ENCODE results near the gene PAK6.

PAK6 gene

DNA sequence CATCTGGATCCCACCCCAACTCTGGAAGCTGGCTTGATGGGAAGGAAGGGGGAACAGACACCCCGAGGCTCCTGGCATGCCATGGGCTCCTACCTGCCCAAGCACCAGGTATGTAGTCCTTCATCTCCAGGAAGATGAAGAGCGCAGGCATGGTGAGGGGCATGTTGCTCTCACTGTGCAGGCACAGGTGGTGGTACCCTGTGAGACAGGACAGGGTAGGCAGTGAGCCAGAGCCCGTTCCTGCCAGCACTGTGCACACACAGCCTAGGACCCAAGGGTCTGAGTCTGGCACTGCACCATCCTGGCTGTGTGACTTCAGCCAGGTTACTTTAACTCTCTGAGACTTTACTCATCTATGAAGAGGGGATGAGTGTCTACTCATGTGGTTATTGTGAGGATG lies 53.4 kb downstream of the PAK6 start:
- DNase-seq (ENCODE audit: low read depth in 2 of 2), result no peak

DNA sequence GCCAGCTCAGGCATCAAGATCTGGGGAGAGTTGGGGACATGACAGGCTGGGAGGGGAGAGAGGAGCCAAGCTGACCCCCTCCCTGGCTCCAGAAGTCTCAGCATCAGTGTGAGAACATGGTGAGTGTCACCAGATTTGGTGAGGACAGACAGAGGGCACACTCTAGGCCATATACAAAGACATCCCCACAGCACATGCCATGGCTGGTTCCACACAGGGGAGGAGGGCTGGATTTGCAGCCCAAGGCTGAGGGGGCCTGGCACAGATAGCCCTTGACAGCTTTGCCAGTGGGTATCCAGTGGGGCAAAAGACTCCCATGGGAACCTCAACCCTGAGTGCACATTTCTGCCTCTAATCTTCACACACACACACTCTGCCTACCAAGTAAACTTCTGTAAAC lies 54.1 kb downstream of the PAK6 start:
- DNase-seq (ENCODE audit: low read depth in 2 of 2), result no peak

DNA sequence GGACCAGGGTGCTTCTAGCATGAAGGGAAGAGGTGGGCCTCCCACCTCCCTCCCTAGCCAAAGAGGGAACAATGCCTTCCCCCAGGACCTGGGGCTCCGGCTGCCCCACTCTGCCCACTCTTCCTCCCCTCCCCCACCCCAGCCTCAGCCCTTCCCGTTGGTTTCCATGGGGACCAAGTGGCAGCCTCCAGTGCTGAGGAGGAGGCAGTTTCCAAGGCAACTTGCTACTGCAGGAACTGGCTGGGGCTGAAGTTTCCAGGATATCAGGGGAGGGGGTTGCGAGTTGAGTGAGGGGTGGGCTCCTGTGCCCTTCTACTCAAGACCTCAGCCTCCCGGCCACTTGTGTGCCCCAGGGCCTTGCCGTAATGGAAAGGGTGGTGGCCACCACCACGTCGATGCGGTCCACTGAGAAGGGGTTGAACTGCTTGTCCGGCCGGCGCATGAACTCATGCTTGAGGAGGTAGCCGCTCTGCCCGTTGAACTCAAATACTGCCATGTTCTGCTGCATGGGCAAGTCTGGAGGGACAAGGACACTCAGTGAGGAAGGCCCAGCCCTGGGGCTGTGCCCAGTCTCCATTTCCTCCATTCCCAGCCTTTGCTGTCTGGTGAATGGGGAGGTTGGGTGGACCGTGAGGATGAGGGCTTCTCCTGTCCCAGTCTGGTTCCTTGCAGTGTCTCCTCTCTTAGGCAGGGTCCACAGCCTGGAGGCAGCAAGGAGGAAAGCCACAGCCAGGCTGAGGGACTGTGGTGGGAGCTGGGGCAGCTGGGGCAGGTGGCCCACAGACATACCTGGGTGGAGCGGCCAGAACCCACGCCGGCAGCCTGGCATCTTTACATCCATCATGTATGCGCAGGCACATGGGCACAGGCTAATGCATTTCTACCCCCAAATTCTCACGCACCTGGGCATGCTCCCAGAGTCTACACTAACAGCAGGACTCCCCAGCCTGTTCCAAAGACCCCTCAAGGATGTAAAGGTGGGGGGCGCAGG lies 55.3 kb downstream of the PAK6 start:
- DNase-seq (ENCODE audit: low read depth in 2 of 2), result no peak

DNA sequence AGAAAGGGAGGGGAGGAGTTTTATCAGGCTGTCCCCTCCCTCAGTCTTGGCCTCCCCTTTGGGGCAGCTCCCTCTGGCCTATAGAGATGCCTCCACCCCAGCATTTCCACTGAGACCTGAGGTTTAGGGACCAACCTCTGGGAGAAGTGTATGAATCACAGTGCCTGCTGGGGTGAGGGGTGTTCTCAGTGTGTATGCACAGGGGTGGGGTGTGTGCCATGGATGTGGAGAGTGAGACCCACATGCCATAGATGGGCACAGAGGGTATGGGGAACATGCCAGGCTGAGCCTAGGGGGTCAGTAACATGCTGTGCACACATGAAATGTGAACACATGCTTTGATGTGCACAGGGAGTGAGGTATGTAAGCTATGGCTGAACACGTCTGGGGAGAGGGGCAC lies 56.4 kb downstream of the PAK6 start:
- DNase-seq (ENCODE audit: low read depth in 2 of 2), result no peak

DNA sequence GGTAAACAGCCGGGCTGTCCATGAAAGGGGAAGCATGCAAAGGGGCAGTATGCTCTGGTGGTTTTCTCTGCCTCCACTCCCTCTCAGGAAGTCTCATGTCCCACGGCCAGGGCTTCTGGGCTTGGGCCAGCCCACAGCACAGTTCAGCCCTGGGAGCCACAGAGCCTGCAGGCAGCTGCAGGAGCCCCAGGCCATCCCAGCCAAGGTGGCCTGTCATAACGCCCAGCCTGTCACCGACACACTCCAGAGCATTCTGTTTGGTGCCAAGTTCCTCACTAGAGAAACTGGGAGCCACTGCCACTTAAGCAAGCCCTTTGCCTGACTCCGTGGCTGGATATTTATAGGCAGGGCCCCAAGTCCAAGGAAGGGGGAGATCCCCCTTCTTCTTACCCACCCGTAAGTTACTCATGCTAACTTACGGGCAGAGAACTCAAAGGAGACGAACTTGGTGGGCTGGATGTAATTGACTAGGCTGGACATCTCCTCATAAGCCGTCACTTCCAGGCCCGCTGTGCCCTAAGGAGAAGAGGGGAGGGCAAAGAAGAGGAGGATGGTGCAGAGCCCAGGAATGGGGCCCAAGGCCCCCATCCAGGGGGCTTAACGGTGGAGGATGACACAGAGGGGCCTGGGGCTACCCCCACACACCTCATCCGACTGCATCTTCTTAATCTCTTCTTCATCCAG lies 57.2 kb downstream of the PAK6 start:
- no peak for DNase-seq (ENCODE audit: low read depth in 2 of 2)

DNA sequence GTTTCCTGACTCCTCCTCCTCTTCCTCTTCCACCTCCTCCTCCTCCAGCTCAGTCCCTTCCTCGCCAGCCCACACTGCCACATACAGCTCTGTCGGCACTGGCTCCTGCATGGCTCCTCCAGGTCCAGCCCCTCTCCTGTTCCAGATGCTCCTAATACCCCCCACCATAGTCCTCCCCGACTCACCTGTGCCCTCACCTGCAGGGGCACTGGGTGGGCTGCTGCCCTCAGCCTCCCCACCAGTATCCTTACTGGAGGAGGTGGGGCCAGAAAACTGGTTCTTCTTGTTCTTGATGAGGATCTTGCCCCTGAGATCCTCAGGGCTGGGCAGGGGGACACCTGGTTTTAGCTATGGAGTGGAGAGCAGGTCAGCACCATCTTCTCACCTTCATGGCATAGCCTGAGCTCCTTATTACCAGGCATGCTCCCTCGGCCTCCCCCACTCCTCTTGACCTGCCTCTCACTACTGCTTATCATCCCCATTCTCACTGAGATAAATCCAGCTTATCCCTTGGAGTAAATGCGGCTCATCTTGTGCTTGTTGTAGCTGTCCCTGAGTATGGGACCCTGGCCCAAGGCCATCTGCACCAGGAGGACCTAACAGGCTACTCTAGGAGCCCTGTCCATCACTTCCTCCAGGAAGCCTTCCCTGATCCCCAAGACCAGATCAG lies 57.8 kb downstream of the PAK6 start:
- no peak for DNase-seq (ENCODE audit: low read depth in 2 of 2)

DNA sequence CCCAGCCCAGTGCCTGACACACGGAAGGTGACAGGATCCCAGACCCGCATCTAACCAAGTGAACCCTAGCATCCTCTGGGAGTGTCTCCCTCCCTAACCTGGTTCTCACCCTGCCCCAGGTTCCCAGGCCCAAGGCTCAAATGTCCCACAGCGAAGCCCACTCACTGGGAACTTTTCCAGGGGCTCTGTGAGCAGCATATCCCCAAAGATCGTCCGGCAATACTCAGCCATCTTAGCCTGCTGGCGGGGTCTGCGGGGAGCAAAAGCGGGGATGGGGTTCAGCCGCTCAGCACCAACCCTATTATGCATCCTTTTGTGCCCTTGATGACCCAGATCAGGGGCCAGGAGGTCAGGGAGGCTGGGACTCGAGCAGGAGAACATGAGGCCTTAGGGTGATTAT lies 58.5 kb downstream of the PAK6 start:
- DNase-seq (ENCODE audit: low read depth in 2 of 2), result no peak

DNA sequence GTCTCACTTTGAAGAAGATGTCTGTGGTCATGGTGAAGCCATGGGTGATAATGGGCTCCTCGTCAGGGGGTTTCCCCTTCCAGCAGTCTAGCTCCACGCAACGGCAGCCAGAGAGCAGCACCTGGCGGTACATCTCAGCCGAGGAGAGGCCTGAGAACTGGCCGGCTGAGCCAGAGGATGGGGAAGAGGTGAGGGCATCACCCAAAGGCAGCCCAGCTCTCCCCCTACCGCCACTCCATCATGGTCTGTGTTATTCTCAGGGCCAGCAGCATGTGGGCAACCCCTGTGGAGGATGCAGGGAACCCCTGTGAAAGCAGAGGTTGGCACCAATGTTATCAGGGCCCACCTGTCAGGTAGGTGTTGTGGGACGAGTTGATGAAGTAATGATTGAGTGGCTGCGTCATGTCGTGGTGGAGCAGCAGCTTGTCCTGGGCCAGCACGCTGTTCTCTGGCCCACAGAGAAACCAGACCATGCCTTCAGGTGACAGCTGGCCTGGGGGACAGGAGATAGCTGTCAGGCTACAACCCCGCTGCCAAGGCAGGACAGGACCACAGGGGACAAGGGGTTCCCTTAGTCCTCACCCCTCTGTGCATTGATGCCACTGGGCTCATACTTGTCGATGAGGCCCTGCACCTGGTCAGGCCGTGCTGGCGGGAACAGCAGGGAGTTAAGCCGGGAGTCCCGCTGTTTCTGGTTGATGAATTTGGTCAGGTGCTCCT lies 59.5 kb downstream of the PAK6 start:
- DNase-seq (ENCODE audit: low read depth in 2 of 2), result no peak

DNA sequence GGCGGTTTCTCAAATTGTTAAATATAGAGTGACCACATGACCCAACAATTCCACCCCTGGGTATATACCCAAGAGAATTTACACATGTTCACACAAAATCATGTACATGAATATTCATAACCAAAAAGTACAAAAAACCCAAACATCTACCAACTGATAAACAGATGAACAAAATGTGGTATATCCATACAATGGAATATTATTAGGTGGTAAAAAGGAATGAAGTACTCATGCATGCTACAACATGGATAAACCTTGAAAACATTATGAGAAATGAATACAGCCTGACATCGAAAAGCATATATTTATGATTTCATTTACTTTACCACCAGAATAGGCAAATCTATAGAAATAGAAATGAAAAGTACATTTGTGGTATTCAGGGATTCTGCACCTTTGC lies 61.5 kb downstream of the PAK6 start:
- DNase-seq (ENCODE audit: low read depth in 2 of 2), result no peak

DNA sequence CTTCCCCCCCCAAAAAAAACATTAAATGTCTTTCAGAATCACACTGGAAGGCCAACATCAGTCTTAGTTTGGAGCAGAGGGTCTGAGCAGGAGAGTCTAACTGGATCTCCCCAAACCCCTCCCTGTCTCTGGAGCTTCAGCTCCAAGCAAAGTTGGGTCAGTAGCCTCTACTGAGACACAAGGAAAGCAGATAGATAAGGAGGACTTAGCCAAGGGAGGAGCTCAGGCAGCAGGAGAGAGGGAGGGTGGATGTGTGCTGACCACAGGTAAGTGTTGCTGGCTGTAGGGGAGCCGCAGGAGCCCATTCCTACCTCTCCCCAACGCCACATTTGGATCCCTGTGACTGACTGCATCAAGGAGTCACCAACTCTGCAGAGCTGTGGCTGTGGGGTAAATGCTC lies 61.9 kb downstream of the PAK6 start:
- no peak for DNase-seq (ENCODE audit: low read depth in 2 of 2)

DNA sequence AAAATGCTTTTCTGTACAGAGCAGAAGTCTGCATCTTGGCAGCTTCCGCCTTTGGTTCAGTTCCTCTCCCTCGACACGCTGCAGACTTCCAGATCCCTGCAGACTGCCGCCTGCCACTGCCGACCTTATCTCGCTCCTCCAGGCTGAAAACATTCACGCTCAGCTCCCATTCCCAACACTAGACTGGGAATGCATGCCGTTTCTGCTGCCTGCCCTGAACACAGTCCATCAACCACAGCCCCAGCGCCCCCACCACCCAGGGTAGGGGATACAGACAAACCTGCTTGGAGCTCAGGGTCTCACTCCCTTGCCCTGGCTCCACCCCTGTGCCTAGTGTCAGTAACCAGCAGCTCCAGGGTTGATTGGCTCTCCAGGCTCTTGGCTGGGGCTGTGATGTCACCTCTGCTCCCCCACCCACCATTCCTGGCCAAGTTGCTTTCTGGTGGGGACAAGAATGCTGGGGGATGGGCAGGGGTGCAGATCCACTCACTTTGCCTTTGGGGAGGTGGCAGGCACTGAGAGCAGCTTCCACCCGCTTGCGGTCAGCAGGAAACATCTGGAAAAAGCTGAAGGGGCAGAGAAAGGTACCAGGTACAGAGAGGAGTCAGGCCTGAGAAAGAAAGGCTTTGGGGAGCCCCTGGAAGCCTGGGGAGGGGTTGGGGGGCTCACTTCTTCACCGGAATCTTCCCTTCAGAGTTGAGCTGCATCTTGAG lies 62.8 kb downstream of the PAK6 start:
- no peak for DNase-seq (ENCODE audit: low read depth in 2 of 2)

DNA sequence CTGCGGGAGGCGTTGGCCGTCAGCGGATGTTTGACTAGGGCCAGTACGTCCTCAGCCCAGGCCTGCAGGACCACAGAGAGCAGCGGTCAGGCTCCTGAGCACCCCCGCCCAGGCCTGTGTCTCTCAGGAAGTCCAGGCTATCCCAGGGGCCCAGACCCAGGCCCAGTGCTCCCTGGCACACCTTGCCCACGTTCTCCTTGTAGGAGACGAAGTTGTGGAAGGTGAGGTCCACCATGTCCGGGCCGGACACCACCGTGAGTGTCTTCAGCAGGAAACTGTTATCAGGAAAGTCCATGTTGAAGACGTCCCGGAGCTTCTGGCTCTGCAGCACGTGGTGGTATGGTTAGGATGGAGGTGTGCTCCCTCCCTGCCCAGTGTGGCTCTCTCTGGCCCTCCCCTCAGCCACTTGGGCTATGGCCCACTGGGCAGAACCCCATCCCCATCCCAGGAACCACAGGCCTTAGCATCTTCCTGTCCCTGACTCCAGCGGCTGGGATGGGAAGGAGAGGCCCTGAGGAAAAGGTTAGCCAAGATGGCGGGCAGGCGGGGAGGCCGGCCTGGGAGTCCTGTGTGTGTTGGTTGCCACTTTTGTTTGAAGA lies 63.5 kb downstream of the PAK6 start:
- DNase-seq (ENCODE audit: low read depth in 2 of 2), result no peak

DNA sequence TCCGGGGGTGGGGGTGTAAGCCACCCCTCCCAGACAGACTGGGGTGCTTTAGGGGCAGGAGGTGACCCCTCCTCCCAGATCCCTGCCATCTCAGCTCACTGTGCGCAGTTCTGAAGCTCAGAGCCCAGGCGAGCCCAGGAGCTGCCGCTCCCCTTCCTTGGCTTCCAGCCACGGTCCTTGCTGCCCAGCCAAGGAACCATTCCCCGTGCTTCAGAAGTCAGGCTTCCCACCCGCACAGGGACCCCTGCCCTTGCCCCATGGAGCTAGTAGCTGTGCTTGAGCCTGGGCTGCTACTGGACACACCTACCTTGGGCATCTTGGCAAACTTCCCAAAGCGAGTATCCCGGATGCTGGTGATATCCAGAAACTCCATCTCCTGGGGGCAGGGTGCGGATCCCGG lies 64.1 kb downstream of the PAK6 start:
- DNase-seq (ENCODE audit: low read depth in 2 of 2), result no peak

DNA sequence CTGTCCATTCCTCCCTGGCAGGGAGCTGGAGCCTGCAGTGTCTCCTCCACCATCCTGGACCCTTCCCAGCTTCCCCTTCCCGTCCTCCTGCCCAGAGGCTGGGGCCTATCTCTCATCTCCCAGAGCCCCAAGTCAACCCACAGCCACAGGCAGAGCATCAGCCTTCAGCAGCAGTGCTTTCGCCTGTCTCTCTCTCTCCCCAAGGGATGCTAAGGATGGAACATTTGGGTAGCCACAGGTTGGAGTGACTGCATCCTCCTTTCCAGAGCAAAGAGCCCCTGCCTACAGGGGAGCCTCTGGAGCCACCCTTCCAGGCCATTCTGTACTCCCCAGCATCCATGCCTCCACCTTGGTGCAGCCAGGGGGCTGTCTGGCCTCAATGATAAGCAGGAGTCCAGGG lies 64.7 kb downstream of the PAK6 start:
- DNase-seq (ENCODE audit: low read depth in 2 of 2), result no peak

DNA sequence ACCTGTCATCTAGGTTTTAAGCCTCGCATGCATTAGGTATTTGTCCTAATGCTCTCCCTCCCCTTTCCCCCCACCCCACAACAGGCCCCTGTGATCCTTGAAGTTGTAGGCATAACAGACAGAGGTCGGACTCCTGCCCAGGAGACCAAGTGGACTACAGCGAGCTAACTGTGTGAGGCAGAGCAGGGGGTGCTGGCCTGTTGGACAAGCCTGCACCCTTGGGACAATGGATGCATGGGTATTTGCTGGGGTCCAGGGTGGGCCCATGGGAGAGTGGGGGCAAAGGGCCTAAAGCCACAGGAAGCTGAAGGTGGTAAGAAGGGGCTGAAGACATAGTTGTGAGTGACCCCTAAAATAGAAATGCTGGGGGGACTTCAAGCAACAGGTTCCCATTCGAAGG lies 66.4 kb downstream of the PAK6 start:
- no peak for DNase-seq (ENCODE audit: low read depth in 2 of 2)

DNA sequence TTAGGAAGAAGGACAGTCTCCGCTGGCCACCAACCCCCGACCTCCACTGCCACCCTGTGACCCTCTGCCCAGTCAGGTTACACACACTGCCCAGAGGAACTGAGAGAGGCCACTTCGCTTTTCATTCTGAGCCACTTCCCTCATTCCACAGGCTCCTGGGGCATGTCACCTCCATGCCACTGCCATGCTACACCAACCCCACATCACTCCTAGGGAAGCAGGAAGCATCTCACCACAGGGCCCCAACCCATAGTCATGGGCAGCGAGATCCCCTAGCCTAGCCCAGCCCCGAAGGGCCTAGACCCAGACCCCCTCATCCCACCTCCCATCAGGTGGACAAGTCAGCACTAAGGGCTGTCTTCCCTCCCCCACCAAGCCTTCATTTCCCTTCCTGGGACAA lies 67.5 kb downstream of the PAK6 start:
- no peak for DNase-seq (ENCODE audit: low read depth in 2 of 2)

DNA sequence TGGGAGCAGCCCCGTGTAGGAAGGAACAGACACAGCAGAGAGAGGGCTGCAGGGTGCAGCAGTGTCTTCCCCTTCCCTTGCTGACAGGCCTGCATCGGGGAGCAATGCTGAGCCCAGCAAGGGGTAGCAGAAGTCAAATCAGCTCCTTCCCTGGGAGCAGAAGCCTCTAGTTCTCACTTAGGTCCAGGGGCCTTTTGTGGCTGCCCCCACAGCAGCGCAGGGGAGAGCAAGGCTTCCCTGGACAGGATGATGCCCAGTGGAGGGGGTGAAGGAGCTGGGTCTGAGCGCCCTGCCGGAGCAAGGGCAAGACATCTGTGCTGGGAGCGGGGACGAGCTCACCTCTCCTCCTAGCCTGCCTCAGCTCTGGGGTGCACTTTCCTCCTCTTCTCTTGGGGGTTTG lies 68.0 kb downstream of the PAK6 start:
- DNase-seq (ENCODE audit: low read depth in 2 of 2), result no peak

DNA sequence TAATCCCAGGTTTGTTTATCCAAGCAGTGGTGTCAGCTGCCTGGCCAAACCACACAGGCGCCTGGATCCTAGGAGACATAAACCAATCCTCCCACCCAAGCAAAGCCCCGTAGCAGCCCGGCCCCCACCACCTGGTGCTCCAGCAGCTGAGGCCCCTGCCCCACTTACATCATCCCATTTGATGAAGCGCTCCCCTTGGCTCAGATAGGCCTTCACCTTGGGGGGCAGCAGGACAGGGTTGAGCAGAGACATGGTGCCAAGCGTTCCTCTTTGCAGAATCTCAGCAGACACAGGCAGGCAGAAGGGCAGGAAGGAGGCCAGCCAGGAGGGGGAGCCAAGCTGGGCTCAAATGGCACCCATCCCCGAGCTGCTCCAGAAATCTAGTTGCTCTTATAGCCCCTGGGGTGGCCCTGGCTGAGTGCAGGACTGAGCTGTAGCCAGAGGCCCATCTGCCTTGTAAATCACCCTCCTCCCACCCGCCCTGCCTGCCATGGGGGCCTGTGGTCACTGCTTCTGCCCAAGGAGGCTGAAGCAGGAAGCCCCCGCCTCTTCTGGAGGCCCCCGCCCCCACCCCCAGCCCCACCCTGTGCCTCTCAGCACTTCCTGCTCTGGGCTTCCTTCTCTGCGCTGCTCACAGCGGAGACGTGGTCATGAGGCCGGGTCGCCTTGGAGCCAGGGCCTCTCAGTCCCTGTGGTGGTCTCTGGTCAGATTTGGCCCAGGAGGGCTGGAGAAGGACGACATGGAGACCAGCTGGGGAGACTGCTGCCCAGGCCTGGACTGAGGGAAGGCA lies 68.8 kb downstream of the PAK6 start, which contains the start of gene PLCB2:
Gene PLCB2 (minus strand): TSS at position 515 of the 791 bp plus-strand sequence. CDS start 263 bp downstream, at position 252.
- peak; percentile 42 to 44 for DNase-seq (ENCODE audit: low read depth in 2 of 2)

DNA sequence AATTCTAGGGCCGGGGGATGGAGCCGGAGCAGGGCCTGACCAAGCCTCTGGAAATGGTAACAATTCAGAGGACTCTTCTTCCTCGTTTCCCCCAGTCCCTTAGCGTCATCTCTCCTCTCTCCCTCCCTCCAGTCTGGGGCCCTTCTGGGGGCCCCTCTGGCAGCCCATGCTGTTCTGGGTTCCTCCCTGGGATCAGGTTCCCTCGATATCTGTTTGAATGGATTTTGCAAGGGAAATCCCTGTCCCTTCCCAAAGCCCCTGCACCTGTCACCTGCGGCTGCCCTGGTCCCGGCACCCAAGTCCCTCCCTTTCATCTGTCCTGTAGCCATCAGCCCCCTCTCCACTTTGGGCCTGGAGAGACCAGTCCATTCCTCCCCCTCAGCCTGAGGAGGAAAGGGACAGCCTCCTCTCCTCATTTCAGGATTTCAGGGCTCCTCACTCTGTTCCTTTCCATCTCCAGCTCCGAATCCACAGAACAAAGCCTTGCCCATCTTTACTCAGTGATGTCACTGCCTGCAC lies 70.5 kb downstream of the PAK6 start:
- DNase-seq (ENCODE audit: low read depth in 2 of 2), result no peak

All from stimulated activated CD8-positive, alpha-beta memory T cell treated with anti-CD3 and anti-CD28 coated beads, Interleukin-7, amount 100 ng/mL, for 1 hour (primary cell).